HG03354 (cell line): Measurements from ENCODE around the gene SYCE3.
A peak's percentile ranks its signal among the peaks of the same experiment; 100 is the strongest.
"Not testable (repeated sequence)": the region's sequence is repeated elsewhere in the genome, so short reads cannot be mapped to it uniquely, and the experiment has no call there.

Experiments used
- ATAC-seq: cut with Tn5 transposase; IDR thresholded peaks from one replicate; pipeline ENCODE4 v1.9.1; 2021; ENCODE audit warnings: mild to moderate bottlenecking; ENCODE audit not compliant: unreplicated experiment, poor library complexity, severe bottlenecking

The SYCE3 gene

GRCh38 chr22:50562523-50563412 is at the start of gene SYCE3:
TSS of gene SYCE3 (minus strand) at chr22:50562919. CDS start at chr22:50556405, 6,514 bp downstream.
- peak; percentile 96 for ATAC-seq

- no peak for ATAC-seq
Measured at GRCh38 chr22:50612168-50612527, 49.4 kb upstream of the SYCE3 start.

- no peak for ATAC-seq
Measured at GRCh38 chr22:50611341-50612060, 48.8 kb upstream of the SYCE3 start.

GRCh38 chr22:50610581-50610980 is 47.9 kb upstream of the SYCE3 start:
- ATAC-seq: no peak

- ATAC-seq: no peak
Measured at GRCh38 chr22:50610041-50610451, 47.3 kb upstream of the SYCE3 start.

- ATAC-seq: no peak
Measured at GRCh38 chr22:50609599-50609998, 46.9 kb upstream of the SYCE3 start.

- ATAC-seq: no peak
Measured at GRCh38 chr22:50608996-50609395, 46.3 kb upstream of the SYCE3 start.

- not testable (repeated sequence) for ATAC-seq
Measured at GRCh38 chr22:50608058-50608840, 45.5 kb upstream of the SYCE3 start.

- no peak for ATAC-seq
Measured at GRCh38 chr22:50607659-50608020, 44.9 kb upstream of the SYCE3 start.

- no peak for ATAC-seq
Measured at GRCh38 chr22:50606946-50607658, 44.4 kb upstream of the SYCE3 start.

GRCh38 chr22:50606165-50606945 is 43.6 kb upstream of the SYCE3 start:
- ATAC-seq: no peak

- ATAC-seq: no peak
Measured at GRCh38 chr22:50605613-50606074, 42.9 kb upstream of the SYCE3 start.

GRCh38 chr22:50605002-50605612 is 42.4 kb upstream of the SYCE3 start:
- no peak for ATAC-seq

GRCh38 chr22:50604256-50605001 is 41.7 kb upstream of the SYCE3 start:
- ATAC-seq: no peak

- ATAC-seq: no peak
Measured at GRCh38 chr22:50603511-50604255, 41.0 kb upstream of the SYCE3 start.

GRCh38 chr22:50602338-50602700 is 39.6 kb upstream of the SYCE3 start:
- no peak for ATAC-seq

GRCh38 chr22:50601669-50602337 is 39.1 kb upstream of the SYCE3 start:
- ATAC-seq: no peak
